M059J (cell line): ENCODE data around the gene APBB1IP. TPM values are rescaled to one million over a fixed set of nuclear protein-coding genes. Genes with fewer than 3 reads are reported as not detected.
"Not testable (repeated sequence)": the region's sequence is repeated elsewhere in the genome, so short reads cannot be mapped to it uniquely, and the experiment has no call there.

Source experiments
- DNase-seq: peaks from one replicate; pipeline ENCODE4 v3.0.0-alpha.2; 2012; ENCODE audit warnings: low read depth
- total RNA-seq: library from RNA; depleted of rRNA; stranded (reverse); fragments of >200 nt; shearing (Covaris generic); gene quantifications from 2 replicates; pipeline ENCODE4 v1.2.3, GENCODE V29; 2014; rRNA removed

The APBB1IP gene, protein sequence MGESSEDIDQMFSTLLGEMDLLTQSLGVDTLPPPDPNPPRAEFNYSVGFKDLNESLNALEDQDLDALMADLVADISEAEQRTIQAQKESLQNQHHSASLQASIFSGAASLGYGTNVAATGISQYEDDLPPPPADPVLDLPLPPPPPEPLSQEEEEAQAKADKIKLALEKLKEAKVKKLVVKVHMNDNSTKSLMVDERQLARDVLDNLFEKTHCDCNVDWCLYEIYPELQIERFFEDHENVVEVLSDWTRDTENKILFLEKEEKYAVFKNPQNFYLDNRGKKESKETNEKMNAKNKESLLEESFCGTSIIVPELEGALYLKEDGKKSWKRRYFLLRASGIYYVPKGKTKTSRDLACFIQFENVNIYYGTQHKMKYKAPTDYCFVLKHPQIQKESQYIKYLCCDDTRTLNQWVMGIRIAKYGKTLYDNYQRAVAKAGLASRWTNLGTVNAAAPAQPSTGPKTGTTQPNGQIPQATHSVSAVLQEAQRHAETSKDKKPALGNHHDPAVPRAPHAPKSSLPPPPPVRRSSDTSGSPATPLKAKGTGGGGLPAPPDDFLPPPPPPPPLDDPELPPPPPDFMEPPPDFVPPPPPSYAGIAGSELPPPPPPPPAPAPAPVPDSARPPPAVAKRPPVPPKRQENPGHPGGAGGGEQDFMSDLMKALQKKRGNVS
- total RNA-seq = 0.37 TPM in 1 of 2 replicates, not detected in the other

GRCh38 chr10:26437637-26438461, at the start of gene APBB1IP:
TSS of gene APBB1IP (plus strand) at chr10:26438341. CDS start at chr10:26492327, 53,986 bp downstream.
- no peak for DNase-seq

GRCh38 chr10:26389533-26389932, 48.6 kb upstream of the APBB1IP start:
- no peak for DNase-seq

GRCh38 chr10:26391701-26392695, 46.1 kb upstream of the APBB1IP start:
- no peak for DNase-seq

DNA sequence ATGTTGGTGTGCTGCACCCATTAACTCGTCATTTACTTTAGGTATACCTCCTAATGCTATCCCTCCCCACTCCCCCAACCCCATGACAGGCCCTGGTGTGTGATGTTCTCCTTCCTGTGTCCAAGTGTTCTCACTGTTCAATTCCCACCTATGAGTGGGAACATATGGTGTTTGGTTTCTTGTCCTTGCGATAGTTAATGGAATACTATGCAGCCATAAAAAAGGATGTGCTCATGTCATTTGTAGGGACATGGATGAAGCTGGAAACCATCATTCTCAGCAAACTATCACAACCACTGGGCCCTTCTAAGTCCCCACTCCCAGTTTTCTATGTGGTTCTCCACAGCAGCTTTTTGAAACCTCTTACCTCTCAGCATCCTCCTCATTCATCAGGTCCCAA, 39.8 kb upstream of the APBB1IP start:
- DNase-seq = not testable (repeated sequence)

DNA sequence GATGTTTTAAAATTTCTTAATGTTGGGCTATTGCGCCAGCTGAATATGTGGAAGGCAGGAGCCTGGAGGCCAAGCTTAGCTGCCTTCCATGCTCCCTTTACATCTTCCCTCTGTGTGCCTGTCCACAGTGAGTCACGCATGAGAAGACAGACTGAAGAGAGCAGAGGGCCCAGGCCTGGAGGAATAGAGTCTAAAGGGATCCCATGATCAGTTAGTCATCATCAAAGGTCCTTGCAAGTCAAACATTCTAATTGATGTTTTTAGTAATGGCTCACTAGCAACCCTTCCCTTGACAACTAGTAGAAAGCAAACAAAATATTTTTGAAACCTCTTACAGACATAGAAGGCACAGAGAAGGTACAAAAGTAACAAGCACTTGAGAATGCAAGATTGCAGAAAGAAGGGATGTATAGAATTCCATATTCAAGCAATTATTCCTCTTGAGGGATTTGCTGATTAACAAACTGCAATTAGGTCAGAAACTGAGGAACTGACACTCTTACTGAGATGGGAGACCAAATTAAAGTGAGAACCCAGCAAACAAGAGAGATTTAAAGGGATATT, 30.7 kb upstream of the APBB1IP start:
- peak; percentile 90 for DNase-seq

GRCh38 chr10:26408858-26409494, 29.2 kb upstream of the APBB1IP start:
- DNase-seq = no peak

- no peak for DNase-seq
Measured at GRCh38 chr10:26410356-26410755, 27.8 kb upstream of the APBB1IP start.

- no peak for DNase-seq
Measured at GRCh38 chr10:26412932-26413331, 25.2 kb upstream of the APBB1IP start.

DNA sequence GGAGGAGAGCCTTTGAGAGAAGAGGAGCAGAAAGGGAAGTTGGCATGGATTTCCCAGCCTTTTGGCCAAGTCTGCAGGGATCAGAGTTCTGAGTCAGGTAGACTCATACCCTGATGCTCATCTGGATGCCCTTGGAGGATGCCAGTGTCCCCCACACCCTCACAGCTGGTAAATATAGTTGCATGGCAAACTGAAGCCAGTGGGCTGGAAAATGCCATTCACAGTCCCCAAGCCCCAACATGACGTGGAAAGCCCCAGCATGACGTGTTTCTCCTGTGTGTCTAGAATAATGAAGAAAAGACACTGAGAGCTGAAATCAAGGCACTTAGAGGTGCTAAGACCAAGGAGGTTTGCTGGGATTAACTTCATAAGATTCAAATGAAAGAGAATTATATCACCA, 24.8 kb upstream of the APBB1IP start:
- DNase-seq = no peak

- DNase-seq = no peak
Measured at GRCh38 chr10:26417136-26417535, 21.0 kb upstream of the APBB1IP start.

DNA sequence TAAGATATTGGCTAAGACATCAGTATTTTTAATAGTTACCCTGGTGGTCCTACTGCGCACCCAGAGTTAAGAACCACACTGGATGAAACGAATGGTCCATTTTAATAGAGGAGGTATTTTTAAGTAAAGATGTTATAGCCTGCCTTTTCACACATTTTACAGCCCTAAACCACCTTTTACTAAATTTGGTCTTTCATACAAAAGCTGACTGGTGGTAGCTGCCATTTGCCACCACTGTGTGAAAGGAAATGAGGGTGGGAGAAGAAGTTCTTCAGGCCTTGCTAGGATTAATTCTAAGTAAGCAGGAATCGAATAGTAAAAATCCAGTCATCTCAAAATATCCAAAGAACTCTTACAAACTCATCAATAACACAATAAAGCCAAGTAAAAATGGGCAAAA, 15.2 kb upstream of the APBB1IP start:
- no peak for DNase-seq

- no peak for DNase-seq
Measured at GRCh38 chr10:26423722-26424121, 14.4 kb upstream of the APBB1IP start.

DNA sequence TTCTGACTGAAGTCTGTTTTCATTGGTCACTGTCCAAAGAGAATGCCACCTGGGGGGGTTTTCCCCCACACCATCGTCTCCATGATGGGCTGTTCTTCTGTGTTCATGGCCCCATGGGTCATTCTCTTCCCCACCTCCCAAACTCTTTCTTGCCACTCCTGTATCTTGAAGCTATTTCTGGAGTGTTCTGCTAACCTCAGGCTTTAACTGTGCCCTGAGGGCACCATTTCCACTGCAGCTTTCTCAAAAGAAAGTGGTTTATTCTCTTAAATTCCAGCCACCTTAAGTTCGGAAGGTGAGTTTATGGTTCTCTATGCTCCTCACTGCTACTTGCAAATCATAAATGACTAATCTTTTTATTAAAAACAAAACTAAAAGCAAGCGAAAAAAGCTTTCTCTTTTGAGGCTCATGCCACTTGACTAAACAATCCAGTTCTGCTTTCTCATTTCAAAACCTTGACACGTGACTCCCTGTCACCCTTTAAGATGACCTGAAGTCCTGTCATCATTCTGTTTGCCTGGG, 7.4 kb upstream of the APBB1IP start:
- peak; percentile 86 for DNase-seq

GRCh38 chr10:26432938-26433337, 5.2 kb upstream of the APBB1IP start:
- DNase-seq = peak; percentile 53

DNA sequence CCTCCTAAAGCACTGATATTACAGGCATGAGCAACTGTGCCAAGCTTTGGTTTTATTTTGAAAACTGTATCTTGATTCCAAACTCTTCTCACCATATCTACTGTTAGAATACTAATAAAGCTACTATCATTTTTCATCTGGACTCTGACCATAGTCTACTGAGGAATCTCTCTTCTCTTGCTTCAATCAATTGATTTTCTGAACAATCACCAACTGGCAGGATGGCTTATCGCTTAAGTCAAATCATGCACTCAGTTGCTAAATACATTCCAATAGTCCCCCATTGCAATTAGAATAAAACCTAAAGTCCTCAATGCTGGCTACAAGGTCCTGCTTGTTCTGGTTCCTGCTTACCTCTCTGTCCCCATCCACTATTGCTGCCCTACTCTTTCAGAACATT, 2.3 kb upstream of the APBB1IP start:
- no peak for DNase-seq

- no peak for DNase-seq
Measured at GRCh38 chr10:26436848-26437247, 1.3 kb upstream of the APBB1IP start.

DNA sequence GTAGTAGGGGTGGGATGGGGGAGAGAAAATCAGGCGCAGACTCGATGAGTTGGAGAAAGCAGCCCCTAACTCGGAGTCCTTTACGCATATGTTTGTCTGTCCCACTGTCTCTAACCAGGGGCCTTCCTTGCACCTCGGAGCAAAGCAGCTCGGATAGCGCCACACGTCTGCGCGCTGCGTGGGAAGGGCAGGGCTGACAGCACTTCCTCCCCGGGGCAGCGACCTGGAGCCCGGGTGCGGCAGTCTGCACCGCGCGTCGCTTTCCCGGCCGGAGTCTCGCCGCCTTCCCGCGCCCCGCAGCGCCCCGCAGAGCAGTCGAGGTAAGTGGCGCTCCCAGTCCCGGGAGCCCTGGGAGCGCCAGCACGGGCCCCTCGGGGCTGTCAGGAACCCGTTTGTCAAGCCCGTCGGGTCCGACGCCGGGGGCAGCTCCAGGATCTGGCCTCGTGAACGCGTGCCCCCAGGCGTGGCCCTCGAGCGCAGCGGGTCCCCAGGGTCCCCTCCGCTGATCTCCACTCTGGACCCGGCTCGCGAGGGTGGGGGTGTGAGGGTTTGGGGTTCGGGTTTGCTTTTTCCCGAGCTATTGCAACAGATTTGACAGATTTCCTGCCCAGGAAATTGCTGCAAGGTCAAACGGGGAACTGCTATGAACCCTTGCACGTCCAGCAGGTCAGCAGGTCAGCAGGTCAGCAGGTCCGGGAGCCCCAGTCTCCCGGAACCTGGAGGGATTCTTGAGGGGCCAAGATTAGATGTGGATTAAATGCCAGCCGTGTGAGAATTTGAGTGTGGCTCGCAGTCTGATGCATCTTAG, 597 bp downstream of the APBB1IP start:
- DNase-seq = no peak

- no peak for DNase-seq
Measured at GRCh38 chr10:26439406-26440087, 1.4 kb downstream of the APBB1IP start.

- DNase-seq = no peak
Measured at GRCh38 chr10:26440088-26440470, 1.9 kb downstream of the APBB1IP start.
